HCT116 (cell line): ENCODE measurements around the gene PNKP. TPM values are rescaled to one million over a fixed set of nuclear protein-coding genes. Genes with fewer than 3 reads are reported as not detected.

Source experiments
- ATAC-seq: fragments of 200-7000 bp; cut with Tn5 transposase; 2 replicates; pipeline ENCODE4 v1.9.1; 2020; ENCODE audit warnings: mild to moderate bottlenecking, moderate library complexity
- BruUV-seq: library from RNA; stranded (reverse); fragments of 400-500 nt; replicated peaks from 2 replicates; lab custom pipeline; 2021; lab: Mats Ljungman, UMichigan
- CTCF ChIA-PET: fragments of 300-600 bp; sonication (Branson Sonifier 250); formaldehyde crosslinking; loops from one replicate; lab custom pipeline; 2021; ENCODE audit warnings: antibody characterized with exemption; lab: Charles Lee
- POLR2A ChIA-PET: fragments of 300-600, 350-600 bp; sonication (Branson Sonifier 250); formaldehyde crosslinking; loops from one replicate; lab custom pipeline; 2021; ENCODE audit warnings: antibody characterized with exemption; lab: Charles Lee
- RAD21 ChIA-PET, 2 experiments: fragments of 300-600 bp; sonication (Branson Sonifier 250); formaldehyde crosslinking; loops; one replicate each; lab custom pipeline; 2023; ENCODE audit warnings: low total read pairs in 2 of 2; ENCODE audit not compliant: uncharacterized antibody in 2 of 2, unreplicated experiment in 2 of 2, low non-redundant PET in 1 of 2; lab: Charles Lee
- DNase-seq: peaks from one replicate; pipeline ENCODE4 v3.0.0-alpha.2; 2010; ENCODE audit warnings: low read depth, low spot score
- H2AFZ ChIP-seq: fragments of 200-600 bp; shearing (Covaris generic), sonication (generic); 2 replicates; pipeline ENCODE4 v1.6.1; 2017; ENCODE audit warnings: low read depth, mixed run types, mixed read lengths, antibody characterized with exemption, low read length; ENCODE audit not compliant: poor library complexity, severe bottlenecking
- H3K27ac ChIP-seq: 2 replicates; pipeline ENCODE4 v1.5.1; 2012; ENCODE audit warnings: low read depth, low read length
- H3K27me3 ChIP-seq: fragments of 200-600 bp; sonication (generic); 2 replicates; pipeline ENCODE4 v1.6.1; 2016; ENCODE audit warnings: mixed run types, low read length, mixed read lengths; ENCODE audit not compliant: insufficient read depth
- H3K36me3 ChIP-seq, 2 experiments: fragments of 200-500 bp in 1 of 2; fragments of 200-600 bp in 1 of 2; sonication (Bioruptor generic) in 1 of 2; sonication (generic) in 1 of 2; 2 replicates each; pipeline versions ENCODE4 v1.5.1 to v1.6.1; 2014 to 2016; ENCODE audit warnings: low read length in 2 of 2, inconsistent platforms in 1 of 2, mixed read lengths in 1 of 2, mixed run types in 1 of 2; ENCODE audit not compliant: insufficient read depth in 2 of 2, control insufficient read depth in 1 of 2
- H3K4me1 ChIP-seq, 2 experiments: fragments of 200-600 bp in 1 of 2; sonication (generic) in 1 of 2; 2 replicates each; pipeline versions ENCODE4 v1.5.1 to v1.6.1; 2012 to 2017; ENCODE audit warnings: low read length in 2 of 2, inconsistent platforms in 1 of 2, mild to moderate bottlenecking in 1 of 2, mixed read lengths in 1 of 2, mixed run types in 1 of 2, moderate library complexity in 1 of 2; ENCODE audit not compliant: insufficient read depth in 2 of 2, control insufficient read depth in 1 of 2
- H3K4me2 ChIP-seq: fragments of 200-600 bp; sonication (generic); 2 replicates; pipeline ENCODE4 v1.6.1; 2017; ENCODE audit warnings: mixed run types, low read length, mixed read lengths
- H3K4me3 ChIP-seq, 2 experiments: fragments of 200-600 bp in 1 of 2; sonication (generic) in 1 of 2; replicated peaks in 1 of 2; 2 replicates each; pipeline ENCODE4 v1.5.1; 2011 to 2016; ENCODE audit warnings: low read length in 2 of 2, control low read depth in 1 of 2, low read depth in 1 of 2, mild to moderate bottlenecking in 1 of 2, mixed read lengths in 1 of 2, mixed run types in 1 of 2
- H3K79me2 ChIP-seq: fragments of 200-600 bp; sonication (generic); 2 replicates; pipeline ENCODE4 v1.6.1; 2017; ENCODE audit warnings: mild to moderate bottlenecking, mixed run types, low read length, moderate library complexity, mixed read lengths; ENCODE audit not compliant: insufficient read depth
- H3K9ac ChIP-seq: fragments of 200-600 bp; sonication (generic); 2 replicates; pipeline ENCODE4 v1.6.1; 2016; ENCODE audit warnings: low read length, mixed read lengths
- H3K9me2 ChIP-seq: fragments of 200-600 bp; sonication (generic), shearing (Covaris generic); 2 replicates; pipeline ENCODE4 v1.6.1; 2017; ENCODE audit warnings: mixed run types, mild to moderate bottlenecking, moderate library complexity; ENCODE audit not compliant: insufficient read depth
- H3K9me3 ChIP-seq, 2 experiments: fragments of 200-500 bp in 1 of 2; fragments of 200-600 bp in 1 of 2; sonication (Bioruptor generic) in 1 of 2; sonication (generic) in 1 of 2; 2 replicates each; pipeline ENCODE4 v1.6.1; 2014 to 2017; ENCODE audit warnings: low read length in 2 of 2, mixed read lengths in 2 of 2, inconsistent platforms in 1 of 2, low read depth in 1 of 2, mild to moderate bottlenecking in 1 of 2, mixed run types in 1 of 2, moderate library complexity in 1 of 2; ENCODE audit not compliant: control insufficient read depth in 1 of 2, insufficient read depth in 1 of 2
- H4K20me1 ChIP-seq: fragments of 200-600 bp; sonication (generic), shearing (Covaris generic); 2 replicates; pipeline ENCODE4 v1.6.1; 2017; ENCODE audit warnings: mixed run types, mild to moderate bottlenecking, moderate library complexity; ENCODE audit not compliant: insufficient read depth
- EGR1 ChIP-seq: IDR thresholded peaks from 2 replicates; pipeline ENCODE4 v1.6.1; 2012; ENCODE audit warnings: low read depth
- FOSL1 ChIP-seq: IDR thresholded peaks from 2 replicates; pipeline ENCODE4 v1.6.1; 2012; ENCODE audit warnings: low read depth
- RAD21 ChIP-seq: IDR thresholded peaks from 2 replicates; pipeline ENCODE4 v1.6.1; 2012; ENCODE audit warnings: low read depth, mild to moderate bottlenecking
- SIN3A ChIP-seq: IDR thresholded peaks from 2 replicates; pipeline ENCODE4 v1.6.1; 2012; ENCODE audit warnings: low read depth
- SP1 ChIP-seq: IDR thresholded peaks from 2 replicates; pipeline ENCODE4 v1.6.1; 2012; ENCODE audit warnings: low read depth
- SRF ChIP-seq: IDR thresholded peaks from 2 replicates; pipeline ENCODE4 v1.6.1; 2012; ENCODE audit warnings: low read depth
- TCF7L2 ChIP-seq: IDR thresholded peaks from 2 replicates; pipeline ENCODE4 v1.7.0; 2011; ENCODE audit warnings: borderline replicate concordance, inconsistent platforms; ENCODE audit not compliant: insufficient read depth, insufficient read length; ENCODE audit errors: extremely low read depth
- ZNF274 ChIP-seq: fragments of 200-500 bp; sonication (Bioruptor generic); IDR thresholded peaks from 2 replicates; pipeline ENCODE4 v1.6.1; 2014; ENCODE audit warnings: mild to moderate bottlenecking, low read depth, low read length, inconsistent platforms
- intact Hi-C: fragments of 100-400 bp; cut with micrococcal nuclease; formaldehyde crosslinking; loops from 2 replicates; pipeline ENCODE4 v1.10.0; 2022
- total RNA-seq: library from RNA; stranded (reverse); gene quantifications from one replicate; pipeline ENCODE4 v1.2.1, GENCODE V29; 2021; ENCODE audit not compliant: unreplicated experiment
- TF ChIP-seq, protein P1 (sequence below), 3 experiments: fragments of 200-600 bp in 1 of 3; sonication (generic) in 1 of 3; IDR thresholded peaks in 2 of 3; conservative IDR thresholded peaks in 1 of 3; 2 replicates each; pipeline ENCODE4 v1.5.1; 2012 to 2017; ENCODE audit warnings: low read depth in 2 of 3, low read length in 2 of 3, antibody characterized with exemption in 1 of 3, borderline replicate concordance in 1 of 3, control low read depth in 1 of 3, mild to moderate bottlenecking in 1 of 3, mixed read lengths in 1 of 3, mixed run types in 1 of 3, moderate library complexity in 1 of 3; ENCODE audit not compliant: insufficient read depth in 1 of 3
- TF ChIP-seq, protein P2 (sequence below): IDR thresholded peaks from 2 replicates; pipeline ENCODE4 v1.6.1; 2012; ENCODE audit warnings: low read depth
- TF ChIP-seq, protein P3 (sequence below): IDR thresholded peaks from 2 replicates; pipeline ENCODE4 v1.6.1; 2012

The PNKP gene
- total RNA-seq, 1 experiment from 2014 or later: 129 TPM

DNA sequence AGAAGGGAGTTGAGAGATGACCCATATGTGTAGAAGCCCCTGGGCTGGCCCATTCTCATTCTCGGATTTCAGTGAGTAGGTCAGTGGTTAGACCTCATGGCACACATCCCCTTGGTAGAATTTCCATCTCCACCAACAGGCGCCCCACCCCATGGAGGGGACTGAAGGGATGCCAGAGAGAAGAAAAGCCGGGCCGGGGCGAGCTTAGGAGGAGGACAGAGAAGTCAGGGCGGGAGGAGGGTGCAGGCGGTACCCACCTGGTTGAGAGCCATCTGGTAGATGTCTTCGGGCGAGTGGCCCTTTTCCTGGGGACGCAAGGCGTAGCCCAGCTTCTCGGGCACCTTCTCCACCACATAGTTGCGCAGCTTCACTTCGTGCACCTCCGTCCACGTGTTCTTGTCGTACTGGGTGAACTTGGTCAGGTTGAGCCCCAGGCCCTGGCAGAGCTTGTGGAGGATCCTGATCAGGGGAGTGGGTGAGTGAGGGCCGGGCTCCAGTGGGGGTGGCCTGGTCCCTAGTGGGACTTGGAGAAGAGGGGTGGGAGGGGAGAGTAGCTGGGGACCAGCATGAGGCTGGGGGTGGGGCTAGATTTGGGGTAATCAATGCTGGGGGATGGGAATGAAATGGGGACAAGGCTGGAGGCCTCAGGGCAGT, 26.8 kb upstream of the PNKP start:
- ChIA-PET POLR2A (no interaction called here), CTCF (no interaction called here), RAD21 (no interaction called here)
- no peaks in the 10 kb centered on the region for H3K36me3 ChIP-seq
- no peaks in the 10 kb centered on the region for H3K9me2 ChIP-seq
- H3K4me1 ChIP-seq: peaks cover 6 to 21% of the 10 kb centered on the region in 2 experiments
- no peak overlapping the region for H3K4me2 ChIP-seq
- no peak overlapping the region for H2AFZ ChIP-seq
- no peaks in the 10 kb centered on the region for H3K9me3 ChIP-seq
- H3K4me3 ChIP-seq: no peak overlapping the region
- no peaks in the 10 kb centered on the region for H4K20me1 ChIP-seq
- BruUV-seq: no TSS peak
- TF ChIP-seq SP1 (no peak), SRF (no peak), EGR1 (no peak), SIN3A (no peak)
- TF ChIP-seq, protein P1, sequence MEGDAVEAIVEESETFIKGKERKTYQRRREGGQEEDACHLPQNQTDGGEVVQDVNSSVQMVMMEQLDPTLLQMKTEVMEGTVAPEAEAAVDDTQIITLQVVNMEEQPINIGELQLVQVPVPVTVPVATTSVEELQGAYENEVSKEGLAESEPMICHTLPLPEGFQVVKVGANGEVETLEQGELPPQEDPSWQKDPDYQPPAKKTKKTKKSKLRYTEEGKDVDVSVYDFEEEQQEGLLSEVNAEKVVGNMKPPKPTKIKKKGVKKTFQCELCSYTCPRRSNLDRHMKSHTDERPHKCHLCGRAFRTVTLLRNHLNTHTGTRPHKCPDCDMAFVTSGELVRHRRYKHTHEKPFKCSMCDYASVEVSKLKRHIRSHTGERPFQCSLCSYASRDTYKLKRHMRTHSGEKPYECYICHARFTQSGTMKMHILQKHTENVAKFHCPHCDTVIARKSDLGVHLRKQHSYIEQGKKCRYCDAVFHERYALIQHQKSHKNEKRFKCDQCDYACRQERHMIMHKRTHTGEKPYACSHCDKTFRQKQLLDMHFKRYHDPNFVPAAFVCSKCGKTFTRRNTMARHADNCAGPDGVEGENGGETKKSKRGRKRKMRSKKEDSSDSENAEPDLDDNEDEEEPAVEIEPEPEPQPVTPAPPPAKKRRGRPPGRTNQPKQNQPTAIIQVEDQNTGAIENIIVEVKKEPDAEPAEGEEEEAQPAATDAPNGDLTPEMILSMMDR (IDR thresholded peaks at IDR 0.05 in 2 of 3, conservative IDR thresholded peaks at IDR 0.05 in 1 of 3; ENCODE audit: borderline replicate concordance in 1 of 3, insufficient read depth in 1 of 3, low read depth in 2 of 3, low read length in 2 of 3): no peak
- H3K79me2 ChIP-seq: no peaks in the 10 kb centered on the region
- intact Hi-C loops: no loop called here
- H3K27ac ChIP-seq: no peak overlapping the region
- no peak for DNase-seq
- no peak overlapping the region for H3K9ac ChIP-seq
- H3K27me3 ChIP-seq: no peaks in the 10 kb centered on the region
- ATAC-seq: no peak

DNA sequence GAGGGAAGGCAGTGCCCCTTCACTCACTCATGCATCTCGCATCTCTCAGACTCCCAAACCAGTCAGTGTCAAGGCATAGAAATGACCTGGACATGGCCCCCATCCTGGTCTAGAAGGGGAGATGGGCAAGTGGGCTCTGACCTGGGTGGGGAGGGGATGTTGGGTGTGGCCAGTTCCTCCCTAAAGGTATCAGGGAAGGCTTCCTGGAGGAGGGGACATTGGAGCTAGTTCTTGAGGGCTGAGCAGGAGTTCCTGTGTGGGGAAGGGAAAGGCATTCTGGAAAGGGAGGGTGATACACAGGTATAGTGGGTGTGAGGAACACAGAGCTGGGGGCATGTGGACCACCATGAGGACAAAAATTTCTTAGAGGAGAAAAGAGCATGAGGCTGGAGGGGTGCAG, 25.3 kb upstream of the PNKP start:
- H3K9me2 ChIP-seq: no peaks in the 10 kb centered on the region
- TF ChIP-seq TCF7L2 (no peak), RAD21 (no peak), FOSL1 (no peak), ZNF274 (no peak), EGR1 (no peak)
- TF ChIP-seq, protein P2, sequence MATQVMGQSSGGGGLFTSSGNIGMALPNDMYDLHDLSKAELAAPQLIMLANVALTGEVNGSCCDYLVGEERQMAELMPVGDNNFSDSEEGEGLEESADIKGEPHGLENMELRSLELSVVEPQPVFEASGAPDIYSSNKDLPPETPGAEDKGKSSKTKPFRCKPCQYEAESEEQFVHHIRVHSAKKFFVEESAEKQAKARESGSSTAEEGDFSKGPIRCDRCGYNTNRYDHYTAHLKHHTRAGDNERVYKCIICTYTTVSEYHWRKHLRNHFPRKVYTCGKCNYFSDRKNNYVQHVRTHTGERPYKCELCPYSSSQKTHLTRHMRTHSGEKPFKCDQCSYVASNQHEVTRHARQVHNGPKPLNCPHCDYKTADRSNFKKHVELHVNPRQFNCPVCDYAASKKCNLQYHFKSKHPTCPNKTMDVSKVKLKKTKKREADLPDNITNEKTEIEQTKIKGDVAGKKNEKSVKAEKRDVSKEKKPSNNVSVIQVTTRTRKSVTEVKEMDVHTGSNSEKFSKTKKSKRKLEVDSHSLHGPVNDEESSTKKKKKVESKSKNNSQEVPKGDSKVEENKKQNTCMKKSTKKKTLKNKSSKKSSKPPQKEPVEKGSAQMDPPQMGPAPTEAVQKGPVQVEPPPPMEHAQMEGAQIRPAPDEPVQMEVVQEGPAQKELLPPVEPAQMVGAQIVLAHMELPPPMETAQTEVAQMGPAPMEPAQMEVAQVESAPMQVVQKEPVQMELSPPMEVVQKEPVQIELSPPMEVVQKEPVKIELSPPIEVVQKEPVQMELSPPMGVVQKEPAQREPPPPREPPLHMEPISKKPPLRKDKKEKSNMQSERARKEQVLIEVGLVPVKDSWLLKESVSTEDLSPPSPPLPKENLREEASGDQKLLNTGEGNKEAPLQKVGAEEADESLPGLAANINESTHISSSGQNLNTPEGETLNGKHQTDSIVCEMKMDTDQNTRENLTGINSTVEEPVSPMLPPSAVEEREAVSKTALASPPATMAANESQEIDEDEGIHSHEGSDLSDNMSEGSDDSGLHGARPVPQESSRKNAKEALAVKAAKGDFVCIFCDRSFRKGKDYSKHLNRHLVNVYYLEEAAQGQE: no peak
- TF ChIP-seq, protein P3, sequence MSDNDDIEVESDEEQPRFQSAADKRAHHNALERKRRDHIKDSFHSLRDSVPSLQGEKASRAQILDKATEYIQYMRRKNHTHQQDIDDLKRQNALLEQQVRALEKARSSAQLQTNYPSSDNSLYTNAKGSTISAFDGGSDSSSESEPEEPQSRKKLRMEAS: no peak
- TF ChIP-seq, all 23 proteins: peak for 0
- RAD21 ChIA-PET: no interaction called here
- Histone ChIP-seq H4K20me1 (no peaks in the 10 kb centered on the region), H2AFZ (no peak overlapping the region), H3K9me3 (no peaks in the 10 kb centered on the region), H3K27me3 (no peaks in the 10 kb centered on the region), H3K79me2 (no peaks in the 10 kb centered on the region), H3K9ac (no peak overlapping the region), H3K27ac (no peak overlapping the region), H3K4me1 (peaks cover 6 to 18% of the 10 kb centered on the region in 2 experiments), H3K4me3 (no peak overlapping the region), H3K36me3 (no peaks in the 10 kb centered on the region), H3K4me2 (no peak overlapping the region)
- no peak for ATAC-seq
- BruUV-seq: no TSS peak
- POLR2A ChIA-PET: no interaction called here
- no peak for DNase-seq
- CTCF ChIA-PET: no interaction called here
- intact Hi-C loops: no loop called here
